H1 (cell line): ENCODE measurements around the gene HLA-DPB1. TPM values are rescaled to one million over a fixed set of nuclear protein-coding genes. Genes with fewer than 3 reads are reported as not detected.

ENCODE experiments used
- CTCF ChIA-PET: fragments of 300-600 bp; sonication (Branson Sonifier 250); formaldehyde crosslinking; loops from one replicate; lab custom pipeline; 2021; ENCODE audit not compliant: partially characterized antibody; lab: Charles Lee
- POLR2A ChIA-PET: fragments of 300-600 bp; sonication (Branson Sonifier 250); formaldehyde crosslinking; loops from one replicate; lab custom pipeline; 2021; ENCODE audit warnings: inconsistent platforms; ENCODE audit not compliant: partially characterized antibody; lab: Charles Lee
- DNase-seq, 2 experiments: peaks; one replicate each; pipeline versions ENCODE4 v3.0.0 to v3.0.0-alpha.2; 2010 to 2022; ENCODE audit warnings: low spot score in 2 of 2, low read depth in 1 of 2, mixed read lengths in 1 of 2
- FAIRE-seq: peaks from 2 replicates; lab custom pipeline; 2011; peaks lifted over from hg19 to GRCh38; lab: Jason Lieb, UNC
- H2AFZ ChIP-seq: 2 replicates; pipeline ENCODE4 v1.8.1; 2012; ENCODE audit warnings: low read length, inconsistent platforms
- H2AK5ac ChIP-seq: 2 replicates; pipeline ENCODE4 v1.6.1; 2013; ENCODE audit warnings: low read depth, low read length
- H2BK120ac ChIP-seq: replicated peaks from 2 replicates; pipeline ENCODE3; 2013; ENCODE audit warnings: low read depth, low read length, inconsistent platforms
- H2BK12ac ChIP-seq: 2 replicates; pipeline ENCODE4 v1.6.1; 2013; ENCODE audit warnings: low read depth, low read length
- H2BK15ac ChIP-seq: 2 replicates; pipeline ENCODE4 v1.6.1; 2013; ENCODE audit warnings: low read length
- H2BK20ac ChIP-seq: 2 replicates; pipeline ENCODE4 v1.6.1; 2013; ENCODE audit warnings: low read length
- H2BK5ac ChIP-seq: 2 replicates; pipeline ENCODE4 v1.6.1; 2013; ENCODE audit warnings: low read depth, low read length
- H3K14ac ChIP-seq: 2 replicates; pipeline ENCODE4 v1.6.1; 2013; ENCODE audit warnings: inconsistent platforms; ENCODE audit not compliant: insufficient read length
- H3K18ac ChIP-seq: 2 replicates; pipeline ENCODE4 v1.6.1; 2013; ENCODE audit warnings: low read length; ENCODE audit errors: extremely low read depth
- H3K23ac ChIP-seq: 2 replicates; pipeline ENCODE4 v1.6.1; 2013; ENCODE audit warnings: inconsistent platforms; ENCODE audit not compliant: insufficient read length
- H3K23me2 ChIP-seq: 2 replicates; pipeline ENCODE4 v1.6.1; 2013; ENCODE audit warnings: low read depth, low read length
- H3K27ac ChIP-seq: 2 replicates; pipeline ENCODE4 v1.6.1; 2011; ENCODE audit warnings: low read depth, low read length, inconsistent platforms
- H3K27me3 ChIP-seq, 4 experiments: replicated peaks in 1 of 4; 1 replicate in 1 of 4; 2 replicates in 3 of 4; pipeline versions ENCODE4 v1.6.1 to v1.8.1; 2011 to 2013; ENCODE audit warnings: low read length in 3 of 4, mild to moderate bottlenecking in 3 of 4, inconsistent platforms in 2 of 4, mixed read lengths in 2 of 4, moderate library complexity in 1 of 4; ENCODE audit not compliant: control insufficient read depth in 3 of 4, insufficient read depth in 3 of 4; ENCODE audit errors: extremely low read depth in 1 of 4
- H3K36me3 ChIP-seq, 4 experiments: 2 replicates each; pipeline versions ENCODE4 v1.6.1 to v1.8.1; 2011 to 2013; ENCODE audit warnings: mild to moderate bottlenecking in 4 of 4, low read length in 3 of 4, moderate library complexity in 2 of 4, control low read depth in 1 of 4, inconsistent platforms in 1 of 4; ENCODE audit not compliant: insufficient read depth in 4 of 4, control insufficient read depth in 2 of 4
- H3K4ac ChIP-seq: replicated peaks from 2 replicates; pipeline ENCODE3; 2013; ENCODE audit warnings: low read length, low read depth, mixed read lengths, inconsistent platforms; ENCODE audit not compliant: insufficient read length
- H3K4me1 ChIP-seq, 4 experiments: replicated peaks in 1 of 4; 1 replicate in 1 of 4; 2 replicates in 3 of 4; pipeline versions ENCODE4 v1.6.1 to v1.8.1; 2011 to 2013; ENCODE audit warnings: low read length in 3 of 4, inconsistent platforms in 2 of 4, mixed read lengths in 1 of 4; ENCODE audit not compliant: insufficient read depth in 4 of 4, control insufficient read depth in 3 of 4
- H3K4me2 ChIP-seq, 2 experiments: 2 replicates each; pipeline versions ENCODE4 v1.6.1 to v1.8.1; 2011 to 2013; ENCODE audit warnings: low read depth in 2 of 2, low read length in 2 of 2, control low read depth in 1 of 2, inconsistent platforms in 1 of 2, mild to moderate bottlenecking in 1 of 2; ENCODE audit not compliant: insufficient read depth in 1 of 2
- H3K4me3 ChIP-seq, 4 experiments: fragments of 200-600, 300-600 bp in 1 of 4; sonication (generic), shearing (Covaris generic), sonication (Bioruptor Twin) in 1 of 4; 2 replicates each; pipeline versions ENCODE4 v1.5.1 to v1.8.1; 2011 to 2016; ENCODE audit warnings: low read length in 4 of 4, low read depth in 3 of 4, control low read depth in 2 of 4, inconsistent platforms in 2 of 4, mild to moderate bottlenecking in 2 of 4, mixed read lengths in 1 of 4, moderate library complexity in 1 of 4; ENCODE audit not compliant: insufficient read depth in 2 of 4; ENCODE audit errors: extremely low read depth in 1 of 4
- H3K56ac ChIP-seq: replicated peaks from 2 replicates; pipeline ENCODE3; 2013; ENCODE audit warnings: low read depth, mild to moderate bottlenecking, mixed read lengths, low read length, inconsistent platforms; ENCODE audit not compliant: insufficient read length
- H3K79me1 ChIP-seq: 2 replicates; pipeline ENCODE4 v1.6.1; 2013; ENCODE audit warnings: low read depth, low read length, control low read depth
- H3K79me2 ChIP-seq, 2 experiments: 2 replicates each; pipeline versions ENCODE4 v1.6.1 to v1.8.1; 2012 to 2013; ENCODE audit warnings: low read length in 2 of 2, mild to moderate bottlenecking in 2 of 2, inconsistent platforms in 1 of 2; ENCODE audit not compliant: insufficient read depth in 2 of 2, control insufficient read depth in 1 of 2
- H3K9ac ChIP-seq, 4 experiments: replicated peaks in 1 of 4; 1 replicate in 1 of 4; 2 replicates in 3 of 4; pipeline versions ENCODE4 v1.6.1 to v1.8.1; 2011 to 2013; ENCODE audit warnings: low read depth in 3 of 4, low read length in 3 of 4, control low read depth in 2 of 4, mild to moderate bottlenecking in 2 of 4, moderate library complexity in 2 of 4, inconsistent platforms in 1 of 4; ENCODE audit errors: extremely low read depth in 1 of 4
- H3K9me3 ChIP-seq, 2 experiments: 2 replicates each; pipeline versions ENCODE4 v1.6.1 to v1.8.1; 2012 to 2013; ENCODE audit warnings: mild to moderate bottlenecking in 2 of 2, moderate library complexity in 2 of 2, control low read depth in 1 of 2, inconsistent platforms in 1 of 2, low read depth in 1 of 2, low read length in 1 of 2, mixed read lengths in 1 of 2; ENCODE audit not compliant: insufficient read depth in 2 of 2
- H4K20me1 ChIP-seq, 2 experiments: replicated peaks in 1 of 2; 2 replicates each; pipeline versions ENCODE3 to v1.8.1; 2011 to 2013; ENCODE audit warnings: inconsistent platforms in 2 of 2, low read length in 2 of 2, mild to moderate bottlenecking in 1 of 2; ENCODE audit not compliant: insufficient read depth in 2 of 2, control insufficient read depth in 1 of 2
- H4K5ac ChIP-seq: 2 replicates; pipeline ENCODE4 v1.6.1; 2013; ENCODE audit warnings: low read length, low read depth, mixed read lengths, inconsistent platforms; ENCODE audit not compliant: insufficient read length
- H4K8ac ChIP-seq: 2 replicates; pipeline ENCODE4 v1.8.0; 2013; ENCODE audit warnings: mild to moderate bottlenecking, moderate library complexity, low read length, inconsistent platforms; ENCODE audit not compliant: insufficient read depth; ENCODE audit errors: extremely low read depth
- H4K91ac ChIP-seq: replicated peaks from 2 replicates; pipeline ENCODE3; 2013; ENCODE audit warnings: low read length, mixed read lengths, inconsistent platforms; ENCODE audit not compliant: insufficient read length
- BACH1 ChIP-seq: IDR thresholded peaks from 2 replicates; pipeline ENCODE4 v1.6.1; 2012; ENCODE audit warnings: low read length, improper control_type of control experiment
- CREB1 ChIP-seq: IDR thresholded peaks from 2 replicates; pipeline ENCODE4 v1.6.1; 2012; ENCODE audit warnings: inconsistent platforms
- EZH2 ChIP-seq: fragments of 200-600 bp; sonication (generic); IDR thresholded peaks from 2 replicates; pipeline ENCODE4 v1.7.1; 2012; ENCODE audit warnings: low read depth, mild to moderate bottlenecking, moderate library complexity, low read length, inconsistent platforms; ENCODE audit not compliant: severe bottlenecking
- GABPA ChIP-seq: IDR thresholded peaks from 2 replicates; pipeline ENCODE4 v1.6.1; 2011; ENCODE audit warnings: mild to moderate bottlenecking, low read length, moderate library complexity, borderline replicate concordance; ENCODE audit not compliant: insufficient read depth
- HDAC2 ChIP-seq, 2 experiments: fragments of 300-600 bp in 1 of 2; sonication (generic) in 1 of 2; IDR thresholded peaks; 2 replicates each; pipeline ENCODE4 v1.6.1; 2011 to 2012; ENCODE audit warnings: low read depth in 2 of 2, low read length in 2 of 2, mild to moderate bottlenecking in 2 of 2, moderate library complexity in 2 of 2, borderline replicate concordance in 1 of 2, inconsistent platforms in 1 of 2
- JUND ChIP-seq: IDR thresholded peaks from 2 replicates; pipeline ENCODE4 v1.6.1; 2011; ENCODE audit warnings: mild to moderate bottlenecking, improper control_type of control experiment, low read length
- MAX ChIP-seq: IDR thresholded peaks from 2 replicates; pipeline ENCODE4 v1.6.1; 2012; ENCODE audit warnings: inconsistent platforms
- NANOG ChIP-seq: IDR thresholded peaks from 2 replicates; pipeline ENCODE4 v1.6.1; 2011; ENCODE audit warnings: low read length, low read depth, mild to moderate bottlenecking, inconsistent platforms; ENCODE audit not compliant: insufficient read depth, poor library complexity, severe bottlenecking
- PHF8 ChIP-seq: fragments of 200-600 bp; sonication (generic); conservative IDR thresholded peaks from 2 replicates; pipeline ENCODE4 v1.7.1; 2012; ENCODE audit warnings: low read depth, mild to moderate bottlenecking, inconsistent platforms, low read length, moderate library complexity
- POU5F1 ChIP-seq: IDR thresholded peaks from 2 replicates; pipeline ENCODE4 v1.6.1; 2011; ENCODE audit warnings: low read depth, mild to moderate bottlenecking, low read length, moderate library complexity
- RFX5 ChIP-seq: IDR thresholded peaks from 2 replicates; pipeline ENCODE4 v1.6.1; 2011; ENCODE audit warnings: low read depth, low read length, improper control_type of control experiment, borderline replicate concordance
- SIX5 ChIP-seq: IDR thresholded peaks from 2 replicates; pipeline ENCODE4 v1.6.1; 2011; ENCODE audit warnings: mild to moderate bottlenecking, low read depth, low read length
- WGBS, 2 experiments: shearing (Covaris generic) in 1 of 2; methylation state at CpG; one replicate each; pipeline versions ENCODE4 v1.1.6 to v1.1.7; 2013 to 2015; ENCODE audit warnings: low lambda C conversion rate in 2 of 2, mixed read lengths in 2 of 2, inconsistent platforms in 1 of 2, low coverage in 1 of 2, missing lambda C conversion rate in 1 of 2; ENCODE audit not compliant: insufficient replicate concordance in 2 of 2, insufficient coverage in 1 of 2, insufficient read length in 1 of 2; ENCODE audit errors: extremely low coverage in 1 of 2, missing lambda C conversion rate in 1 of 2; 5-methylcytosine and 5-hydroxymethylcytosine counted together
- polyA plus RNA-seq, 7 experiments: library from polyadenylated mRNA; depleted of rRNA in 3 of 7; stranded (reverse) in 5 of 7; unstranded in 2 of 7; fragments of >200 nt in 5 of 7; fragments of 200-250 nt in 2 of 7; gene quantifications; 1 replicate in 5 of 7; 2 replicates in 1 of 7; 4 replicates in 1 of 7; pipeline versions ENCODE4 v1.2.1 to v1.2.3, GENCODE V29; 2011 to 2013; ENCODE audit warnings: missing spikeins in 2 of 7, mixed read lengths in 2 of 7
- total RNA-seq: library from RNA; stranded (reverse); fragmentation: NEBNext Ultra II Directional; extraction: Animal tissue kit (Norgen Biotek cat#: 25700); gene quantifications from 2 replicates; pipeline ENCODE4 v1.2.1, GENCODE V29; 2021

The HLA-DPB1 gene
- total and polyA plus RNA-seq, 2 of the 8 experiments (the other 6 are each of a cell fraction or from before 2014, with no cell fraction given), result 32.3 to 58.8 TPM

- no peak for FAIRE-seq
- TF ChIP-seq EZH2 (no peak), RFX5 (no peak), POU5F1 (no peak), NANOG (no peak), JUND (no peak), SIX5 (no peak), BACH1 (no peak), PHF8 (no peak), GABPA (no peak), MAX (no peak), CREB1 (no peak), HDAC2 (IDR thresholded peaks at IDR 0.05; ENCODE audit: borderline replicate concordance in 1 of 2, low read depth in 2 of 2, low read length in 2 of 2) (no peak)
Measured at GRCh38 chr6:33071569-33071968, 4.2 kb upstream of the HLA-DPB1 start.

More at GRCh38 chr6:33071569-33071968, 4.2 kb upstream of the HLA-DPB1 start:
- Histone ChIP-seq H3K23me2 (no peaks in the 10 kb centered on the region), H3K4me2 (no peak overlapping the region), H2BK20ac (no peak overlapping the region), H2BK5ac (no peak overlapping the region), H2AK5ac (no peak overlapping the region), H3K9me3 (no peaks in the 10 kb centered on the region), H3K18ac (no peak overlapping the region), H3K9ac (no peak overlapping the region), H4K8ac (no peak overlapping the region), H3K79me2 (no peaks in the 10 kb centered on the region), H3K14ac (no peak overlapping the region), H2BK15ac (no peak overlapping the region), H3K27ac (no peak overlapping the region), H4K5ac (no peak overlapping the region), H3K27me3 (no peaks in the 10 kb centered on the region), H3K4me1 (no peaks in the 10 kb centered on the region; a peak in 1 of 7 replicates), H3K36me3 (no peaks in the 10 kb centered on the region), H2AFZ (no peak overlapping the region), H2BK120ac (no peak overlapping the region), H3K23ac (no peak overlapping the region), H4K91ac (no peak overlapping the region), H4K20me1 (no peaks in the 10 kb centered on the region), H3K4ac (no peak overlapping the region), H3K79me1 (no peaks in the 10 kb centered on the region), H3K4me3 (no peak overlapping the region), H2BK12ac (no peak overlapping the region), H3K56ac (no peak overlapping the region)
- CTCF ChIA-PET, result interaction anchor here (1.0 to 2.8 kb wide), 3 partner anchors 22 to 102 kb away, joined by 3 to 11 read pairs (median 4); no protein-coding TSS in a partner anchor
- DNase-seq, result no peak
- 94% methylated on average over 6 of the region's 6 CpGs; no CpG with 5 or more reads in 1 of the 2 experiments for WGBS, 2 experiments
- POLR2A ChIA-PET, result no interaction called here
